ENCODE data around the gene TMEM235. TPM values are rescaled to one million over a fixed set of nuclear protein-coding genes. Genes with fewer than 3 reads are reported as not detected.
"Not testable (repeated sequence)": the region's sequence is repeated elsewhere in the genome, so short reads cannot be mapped to it uniquely, and the experiment has no call there.

Gene TMEM235
- total RNA-seq, 4 donors from 2014 or later, result not detected

- H3K27ac ChIP-seq, result no peak overlapping the region
- no peaks in the 10 kb centered on the region for H3K9me3 ChIP-seq
- 73 to 79% methylated on average over 15 of the region's 15 CpGs for WGBS, 2 donors
- no peaks in the 10 kb centered on the region for H3K36me3 ChIP-seq
- peaks cover 0 to 24% of the 10 kb centered on the region in 2 donors for H3K4me1 ChIP-seq
- intact Hi-C loops (cut with DNase I), result loop anchor here (5.0 kb wide), 1 partner anchor 169 kb away; no protein-coding TSS in a partner anchor
- H3K27me3 ChIP-seq, result no peaks in the 10 kb centered on the region
- DNase-seq, result no peak
- TF ChIP-seq CTCF (IDR thresholded peaks at IDR 0.05) (no peak), POLR2A (IDR thresholded peaks at IDR 0.05) (no peak)
- H3K4me3 ChIP-seq (replicated peaks in 1 of 3), result no peak overlapping the region
Observed at GRCh38 chr17:78252701-78253635, 21.5 kb downstream of the TMEM235 start.

- Histone ChIP-seq H3K27ac (peak overlapping the region in 1 of 3 donors; percentile 92), H3K4me3 (replicated peaks in 1 of 3) (peak overlapping the region in 1 of 3 donors; percentile 96), H3K4me1 (peaks cover 0 to 29% of the 10 kb centered on the region in 2 donors)
- 74 to 85% methylated on average over 12 of the region's 12 CpGs for WGBS, 2 donors
- H3K36me3 ChIP-seq, H3K27me3 ChIP-seq, H3K9me3 ChIP-seq, DNase-seq: not testable (repeated sequence)
- intact Hi-C loops (cut with DNase I), result loop anchor here (5.0 kb wide), 1 partner anchor 169 kb away; no protein-coding TSS in a partner anchor
Observed at GRCh38 chr17:78253636-78253945, 22.2 kb downstream of the TMEM235 start.

GRCh38 chr17:78253946-78254672, 22.7 kb downstream of the TMEM235 start:
- intact Hi-C loops (cut with DNase I), result loop anchor here (5.0 kb wide), 1 partner anchor 168 kb away; no protein-coding TSS in a partner anchor
- Histone ChIP-seq H3K4me1 (peaks cover 0 to 29% of the 10 kb centered on the region in 2 donors), H3K27me3 (no peaks in the 10 kb centered on the region), H3K36me3 (no peaks in the 10 kb centered on the region), H3K9me3 (no peaks in the 10 kb centered on the region), H3K27ac (peak overlapping the region; percentile 14 to 92 (median 89)), H3K4me3 (replicated peaks in 1 of 3) (peak overlapping the region; percentile 54 to 96 (median 75))
- TF ChIP-seq POLR2A (IDR thresholded peaks at IDR 0.05) (peak in 1 of 2 donors; percentile 66), CTCF (IDR thresholded peaks at IDR 0.05) (no peak)
- peak; percentile 80 to 85 for DNase-seq
- WGBS, 2 donors, result 3 to 4% methylated on average over 40 to 41 of the region's 73 CpGs

- Histone ChIP-seq H3K27ac (no peak overlapping the region), H3K4me1 (peaks cover 0 to 29% of the 10 kb centered on the region in 2 donors), H3K27me3 (no peaks in the 10 kb centered on the region), H3K9me3 (no peaks in the 10 kb centered on the region), H3K36me3 (no peaks in the 10 kb centered on the region), H3K4me3 (replicated peaks in 1 of 3) (no peak overlapping the region)
- TF ChIP-seq CTCF (IDR thresholded peaks at IDR 0.05) (no peak), POLR2A (IDR thresholded peaks at IDR 0.05) (no peak)
- intact Hi-C loops (cut with DNase I), result no loop called here
- WGBS, 2 donors, result 90 to 92% methylated on average over 16 to 18 of the region's 18 CpGs
- no peak for DNase-seq
Observed at GRCh38 chr17:78255029-78255656, 23.7 kb downstream of the TMEM235 start.

GRCh38 chr17:78255953-78256706, 24.7 kb downstream of the TMEM235 start:
- no peak for TF ChIP-seq CTCF (IDR thresholded peaks at IDR 0.05)
- no peak for TF ChIP-seq POLR2A (IDR thresholded peaks at IDR 0.05)
- H3K4me1 ChIP-seq, result peaks cover 0 to 22% of the 10 kb centered on the region in 2 donors
- no peaks in the 10 kb centered on the region for H3K27me3 ChIP-seq
- WGBS, 2 donors, result 76 to 79% methylated on average over 13 of the region's 14 CpGs
- no peak for DNase-seq
- H3K9me3 ChIP-seq, result no peaks in the 10 kb centered on the region
- H3K36me3 ChIP-seq, result no peaks in the 10 kb centered on the region
- no peak overlapping the region for H3K27ac ChIP-seq
- intact Hi-C loops (cut with DNase I), result no loop called here
- H3K4me3 ChIP-seq (replicated peaks in 1 of 3), result no peak overlapping the region
